ENCODE results near the gene LSAMP. TPM values are rescaled to one million over a fixed set of nuclear protein-coding genes. Genes with fewer than 3 reads are reported as not detected.
A peak's percentile ranks its signal among the peaks of the same experiment; 100 is the strongest.

The LSAMP gene
- total RNA-seq, 1 donor from 2014 or later: 10.2 TPM

DNA sequence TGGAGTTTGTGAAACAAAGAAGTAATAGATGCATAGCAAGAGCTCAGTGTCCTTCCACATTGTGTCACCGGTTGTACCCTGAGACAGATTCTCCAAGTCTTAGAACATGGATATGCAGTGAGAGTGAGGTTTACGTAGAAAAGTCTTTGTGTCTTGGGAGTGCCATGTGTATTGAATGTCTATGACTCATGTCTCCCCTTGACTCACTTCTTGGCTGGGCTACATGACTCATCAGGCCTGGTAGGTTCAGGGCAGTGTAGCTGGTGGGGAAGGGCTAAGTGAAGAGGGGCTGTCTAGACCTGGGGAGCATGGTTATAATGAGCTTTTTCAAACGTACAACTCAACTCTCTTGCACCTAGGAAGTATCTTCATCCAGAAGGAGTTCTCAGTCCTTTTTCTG lies 654.5 kb downstream of the LSAMP start:
- TF ChIP-seq, protein P1, sequence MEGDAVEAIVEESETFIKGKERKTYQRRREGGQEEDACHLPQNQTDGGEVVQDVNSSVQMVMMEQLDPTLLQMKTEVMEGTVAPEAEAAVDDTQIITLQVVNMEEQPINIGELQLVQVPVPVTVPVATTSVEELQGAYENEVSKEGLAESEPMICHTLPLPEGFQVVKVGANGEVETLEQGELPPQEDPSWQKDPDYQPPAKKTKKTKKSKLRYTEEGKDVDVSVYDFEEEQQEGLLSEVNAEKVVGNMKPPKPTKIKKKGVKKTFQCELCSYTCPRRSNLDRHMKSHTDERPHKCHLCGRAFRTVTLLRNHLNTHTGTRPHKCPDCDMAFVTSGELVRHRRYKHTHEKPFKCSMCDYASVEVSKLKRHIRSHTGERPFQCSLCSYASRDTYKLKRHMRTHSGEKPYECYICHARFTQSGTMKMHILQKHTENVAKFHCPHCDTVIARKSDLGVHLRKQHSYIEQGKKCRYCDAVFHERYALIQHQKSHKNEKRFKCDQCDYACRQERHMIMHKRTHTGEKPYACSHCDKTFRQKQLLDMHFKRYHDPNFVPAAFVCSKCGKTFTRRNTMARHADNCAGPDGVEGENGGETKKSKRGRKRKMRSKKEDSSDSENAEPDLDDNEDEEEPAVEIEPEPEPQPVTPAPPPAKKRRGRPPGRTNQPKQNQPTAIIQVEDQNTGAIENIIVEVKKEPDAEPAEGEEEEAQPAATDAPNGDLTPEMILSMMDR (IDR thresholded peaks at IDR 0.05; ENCODE audit: insufficient read depth, low read length, poor library complexity, severe bottlenecking): no peak
- Histone ChIP-seq H3K4me3 (ENCODE audit: low read depth, low read length) (no peak overlapping the region), H3K27me3 (ENCODE audit: control insufficient read depth, insufficient read depth, low read length) (no peaks in the 10 kb centered on the region), H3K36me3 (ENCODE audit: control insufficient read depth, insufficient read depth, low read length) (no peaks in the 10 kb centered on the region)
- DNase-seq (ENCODE audit: low read depth): peak; percentile 99

DNA sequence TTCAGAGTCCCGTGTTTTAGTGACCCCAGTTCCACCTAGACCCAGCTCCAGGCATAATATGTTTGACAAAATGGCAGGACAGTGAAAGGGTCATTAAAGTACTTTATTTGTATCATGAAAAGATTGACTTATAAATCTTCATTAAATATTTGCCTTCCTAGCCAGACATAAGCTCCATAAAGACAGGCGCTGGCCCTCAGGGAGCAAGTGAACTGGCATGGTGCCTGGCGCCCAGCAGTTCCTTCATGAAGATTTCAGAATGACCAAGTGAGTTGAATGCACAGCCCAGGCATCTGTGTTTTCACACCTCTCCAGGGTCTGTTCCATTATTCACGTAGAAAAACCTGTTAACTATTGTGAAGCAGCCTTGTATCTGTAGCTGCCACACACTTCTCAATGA lies 655.8 kb downstream of the LSAMP start:
- TF ChIP-seq, protein P1 (IDR thresholded peaks at IDR 0.05; ENCODE audit: insufficient read depth, low read length, poor library complexity, severe bottlenecking): no peak
- Histone ChIP-seq H3K27me3 (ENCODE audit: control insufficient read depth, insufficient read depth, low read length) (no peaks in the 10 kb centered on the region), H3K36me3 (ENCODE audit: control insufficient read depth, insufficient read depth, low read length) (no peaks in the 10 kb centered on the region), H3K4me3 (ENCODE audit: low read depth, low read length) (no peak overlapping the region)
- DNase-seq (ENCODE audit: low read depth): no peak

DNA sequence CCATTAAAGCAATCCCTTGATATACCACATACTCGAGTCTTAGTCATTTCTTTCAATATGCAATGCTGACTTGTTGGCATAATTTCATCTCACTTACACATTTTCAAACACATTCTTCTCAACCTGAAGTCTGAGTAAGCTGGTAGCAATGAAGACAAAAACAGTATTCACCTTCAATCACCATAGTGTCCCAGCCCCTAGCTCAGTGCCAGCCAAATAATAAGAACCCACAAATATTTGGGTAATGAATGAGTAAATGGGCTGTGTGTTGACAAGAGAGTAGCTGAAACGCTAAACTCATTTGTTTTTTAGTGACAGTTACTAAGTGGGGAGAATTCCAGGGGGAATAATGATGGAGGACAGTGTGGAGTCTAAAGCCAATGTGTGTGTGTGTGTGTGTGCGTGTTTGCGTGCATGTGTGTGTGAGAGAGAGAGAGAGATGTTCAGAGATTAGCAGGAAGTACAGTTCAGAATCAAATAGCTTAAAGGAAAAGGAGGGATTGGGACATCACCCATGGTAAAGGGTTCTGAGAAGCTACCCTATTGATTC lies 656.3 kb downstream of the LSAMP start:
- DNase-seq (ENCODE audit: low read depth): peak; percentile 80
- no peaks in the 10 kb centered on the region for H3K27me3 ChIP-seq (ENCODE audit: control insufficient read depth, insufficient read depth, low read length)
- TF ChIP-seq, protein P1 (IDR thresholded peaks at IDR 0.05; ENCODE audit: insufficient read depth, low read length, poor library complexity, severe bottlenecking): no peak
- H3K36me3 ChIP-seq (ENCODE audit: control insufficient read depth, insufficient read depth, low read length): no peaks in the 10 kb centered on the region
- no peak overlapping the region for H3K4me3 ChIP-seq (ENCODE audit: low read depth, low read length)

DNA sequence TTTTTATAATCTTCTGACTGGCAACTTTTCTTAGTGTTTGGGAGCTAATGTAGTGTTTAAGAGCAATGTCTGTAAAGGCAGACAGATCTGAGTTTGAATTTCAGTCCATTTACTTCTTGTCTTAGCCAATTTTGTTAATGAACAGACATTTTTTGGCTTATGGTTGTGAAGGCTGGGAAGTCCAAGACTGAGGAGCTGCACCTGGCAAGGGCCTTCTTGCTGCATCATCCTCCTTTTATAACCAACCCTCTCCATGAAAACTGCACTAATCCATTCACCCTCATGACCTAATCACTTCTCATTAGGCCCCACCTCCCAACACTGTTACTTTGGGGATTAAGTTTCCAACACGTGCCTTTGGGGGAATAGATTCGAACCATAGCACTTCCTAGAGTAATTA lies 657.5 kb downstream of the LSAMP start:
- no peaks in the 10 kb centered on the region for H3K36me3 ChIP-seq (ENCODE audit: control insufficient read depth, insufficient read depth, low read length)
- no peak for DNase-seq (ENCODE audit: low read depth)
- no peaks in the 10 kb centered on the region for H3K27me3 ChIP-seq (ENCODE audit: control insufficient read depth, insufficient read depth, low read length)
- H3K4me3 ChIP-seq (ENCODE audit: low read depth, low read length): no peak overlapping the region
- TF ChIP-seq, protein P1 (IDR thresholded peaks at IDR 0.05; ENCODE audit: insufficient read depth, low read length, poor library complexity, severe bottlenecking): no peak

DNA sequence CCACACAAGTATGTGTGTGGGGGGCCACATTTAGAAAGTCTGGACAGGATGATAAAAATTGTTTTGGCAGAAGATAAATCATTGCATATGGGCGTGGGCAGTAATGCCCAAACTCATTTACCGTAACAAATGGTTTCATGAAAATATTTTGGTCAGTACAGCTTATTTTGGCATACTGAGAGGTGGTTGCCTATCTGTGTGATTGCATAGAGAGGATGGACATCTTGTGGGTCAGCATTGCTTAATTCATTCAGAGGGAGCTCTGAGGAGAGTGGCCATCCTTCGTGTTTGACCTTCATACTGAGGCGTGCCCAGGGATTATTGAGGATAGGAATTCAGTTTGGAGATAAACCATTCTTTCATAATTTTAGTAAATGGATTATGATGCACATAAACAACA lies 659.5 kb downstream of the LSAMP start:
- no peak for DNase-seq (ENCODE audit: low read depth)
- Histone ChIP-seq H3K36me3 (ENCODE audit: control insufficient read depth, insufficient read depth, low read length) (no peaks in the 10 kb centered on the region), H3K27me3 (ENCODE audit: control insufficient read depth, insufficient read depth, low read length) (no peaks in the 10 kb centered on the region), H3K4me3 (ENCODE audit: low read depth, low read length) (no peak overlapping the region)
- TF ChIP-seq, protein P1 (IDR thresholded peaks at IDR 0.05; ENCODE audit: insufficient read depth, low read length, poor library complexity, severe bottlenecking): no peak

Data from kidney epithelial cell (primary cell).